ENCODE data around the gene SV2B.

Gene SV2B

DNA sequence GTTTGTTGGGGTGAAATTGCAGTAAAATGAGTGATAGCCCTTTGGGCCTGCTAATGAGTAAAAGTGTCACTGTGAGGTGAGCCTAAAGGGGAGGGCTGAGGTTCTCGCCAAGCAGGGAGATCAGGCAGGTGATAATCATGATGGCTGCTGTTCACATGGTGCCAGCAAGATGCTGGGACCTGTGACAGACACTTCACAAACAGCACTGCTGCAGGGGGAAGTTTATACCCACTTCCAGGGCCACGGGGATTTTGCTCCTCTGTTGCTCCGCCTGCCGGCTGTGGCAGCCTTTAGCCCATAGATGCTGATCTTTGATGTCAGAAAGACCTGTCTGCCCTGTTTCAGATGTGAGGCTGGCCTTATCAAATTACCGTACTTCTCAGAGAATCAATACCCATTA lies 96.7 kb downstream of the SV2B start:
- no peak for DNase-seq

DNA sequence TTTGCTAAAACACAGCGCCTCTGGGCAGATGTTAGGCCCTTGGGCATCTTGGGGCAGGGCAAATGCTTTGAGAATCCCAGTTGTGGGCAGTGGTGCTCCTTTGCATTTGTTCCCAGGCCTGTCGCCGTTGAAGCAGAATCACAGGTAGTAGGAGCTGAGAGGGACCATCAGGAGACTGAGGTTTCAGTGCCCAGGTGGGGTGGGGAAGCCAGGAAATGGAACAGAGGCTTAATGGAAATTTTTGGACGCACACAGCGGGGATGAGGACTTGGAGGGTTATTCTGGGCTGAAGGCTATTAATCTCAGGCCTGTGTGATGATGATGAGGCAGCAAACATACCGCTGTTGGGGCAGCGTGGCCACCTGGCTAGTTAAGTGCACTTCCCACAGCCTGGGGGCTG lies 99.5 kb downstream of the SV2B start:
- DNase-seq, result no peak

DNA sequence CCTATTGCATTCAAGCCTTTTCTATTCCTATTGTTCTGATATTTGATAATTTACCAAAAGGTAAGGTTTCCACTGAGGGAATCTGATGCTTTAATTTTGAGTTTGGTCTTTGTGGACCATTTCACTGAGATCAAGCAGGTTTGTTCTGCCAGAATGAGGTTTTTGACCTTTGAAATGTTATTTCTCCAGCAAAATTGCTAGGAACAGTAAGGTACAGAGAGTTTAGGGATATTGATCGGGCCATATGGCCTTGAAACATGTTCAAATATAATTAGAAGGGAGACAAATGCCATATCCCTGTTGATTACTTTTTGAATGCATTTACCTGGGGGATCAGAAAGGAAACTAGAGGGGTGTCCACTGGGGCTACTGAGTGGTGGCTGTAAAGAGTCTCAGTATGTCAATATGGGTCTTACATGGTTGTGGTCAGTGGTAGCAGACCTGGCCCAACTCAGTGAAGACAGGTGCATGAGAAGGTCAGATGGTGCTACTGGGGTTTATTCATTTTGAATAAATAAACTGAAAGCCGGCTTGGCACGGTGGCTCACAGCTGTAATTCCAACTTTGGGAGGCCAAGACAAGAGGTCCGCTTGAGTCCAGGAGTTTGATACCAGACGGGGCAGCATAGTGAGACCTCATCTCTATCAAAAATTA lies 100.2 kb downstream of the SV2B start:
- DNase-seq, result no peak

DNA sequence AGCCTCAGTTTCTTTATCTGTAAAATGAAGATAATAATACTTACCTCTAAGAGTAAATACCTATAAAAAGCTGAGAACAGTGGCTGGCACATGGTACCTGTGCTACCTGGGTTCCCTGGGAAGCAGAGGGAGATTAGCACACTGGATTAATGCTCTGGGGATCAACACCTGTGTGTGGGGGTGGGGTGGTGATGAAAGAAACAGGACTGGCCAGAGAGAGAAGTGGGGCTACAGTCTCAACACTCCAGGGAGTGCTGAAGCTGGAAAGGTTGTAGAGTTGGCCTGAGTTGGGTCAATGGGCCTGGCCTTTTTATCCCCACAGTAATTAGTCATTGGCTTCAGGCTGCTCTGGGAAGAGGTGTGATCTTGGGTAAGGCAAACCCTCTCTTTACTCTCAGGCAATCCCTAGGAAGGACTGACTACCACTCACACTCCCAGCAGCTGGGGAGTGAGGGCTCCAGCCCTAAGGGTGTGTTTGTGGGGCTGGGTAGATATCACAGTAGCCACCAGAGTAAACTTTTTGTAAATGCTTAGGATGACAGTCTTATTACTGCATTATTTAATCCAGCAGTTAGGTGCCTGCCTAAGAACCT lies 102.5 kb downstream of the SV2B start:
- no peak for DNase-seq

DNA sequence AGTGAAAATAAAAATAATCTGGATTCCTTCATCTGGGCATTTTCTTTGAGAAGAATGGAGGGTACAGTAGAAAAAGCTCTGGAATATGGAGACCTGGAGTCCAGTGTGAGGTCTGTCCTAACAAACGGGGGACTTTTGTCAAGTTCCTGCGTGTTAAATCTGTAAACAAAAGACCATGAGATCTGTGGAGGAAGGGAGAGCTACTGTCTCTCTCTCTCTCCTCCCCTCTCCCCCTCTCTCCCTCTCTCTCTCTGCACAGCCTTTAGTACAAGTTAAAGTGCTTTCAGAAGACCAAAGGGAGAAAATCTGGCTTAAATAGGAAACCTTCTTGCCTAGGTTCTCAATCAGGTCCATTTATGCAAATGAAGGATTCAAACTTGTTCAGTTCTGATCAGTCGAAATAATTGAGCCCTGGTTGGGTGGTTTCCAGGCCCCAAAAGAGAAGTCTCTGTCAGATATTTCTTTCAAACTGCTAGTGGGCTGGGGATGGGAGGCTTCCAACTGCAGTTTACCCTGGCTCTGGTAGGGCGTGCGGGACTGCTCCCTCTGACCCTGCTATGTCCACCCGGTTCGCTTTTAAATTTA lies 103.7 kb downstream of the SV2B start:
- no peak for DNase-seq

DNA sequence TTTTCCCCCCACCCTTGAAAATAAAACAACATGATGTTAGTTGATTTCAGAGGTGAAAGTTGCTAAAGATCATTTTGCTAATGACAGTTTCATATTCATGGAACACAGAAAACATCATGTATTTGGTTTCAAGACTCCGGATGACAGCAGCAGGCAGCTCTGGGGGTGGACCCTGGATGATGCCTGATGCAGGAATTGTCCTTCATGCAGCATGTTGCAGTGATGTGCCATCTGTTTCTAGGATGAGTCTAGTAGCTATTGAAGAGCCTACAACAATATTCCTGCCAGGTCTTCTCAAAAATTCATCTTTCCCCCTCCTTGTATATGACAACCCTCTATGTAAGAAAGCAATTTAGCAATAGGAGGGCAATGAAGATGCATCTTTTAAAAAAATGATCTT lies 108.3 kb downstream of the SV2B start:
- DNase-seq, result no peak

DNA sequence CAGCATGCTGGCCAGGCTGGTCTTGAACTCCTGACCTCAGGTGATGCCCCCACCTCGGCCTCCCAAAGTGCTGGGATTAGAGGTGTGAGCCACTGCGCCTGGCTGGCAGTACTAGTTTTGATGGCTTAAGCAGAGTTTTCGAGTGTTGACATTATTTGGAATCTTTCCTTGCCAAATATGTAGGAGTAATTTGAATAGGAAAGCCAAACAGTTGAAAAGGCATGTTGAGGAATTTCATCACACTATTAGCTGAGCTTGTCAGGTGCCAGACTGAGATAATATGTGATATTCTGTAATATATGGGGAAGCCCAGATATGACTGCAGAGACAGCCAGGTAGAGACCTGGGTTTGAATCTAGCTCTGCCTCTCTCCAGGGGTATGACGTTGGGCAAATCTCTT lies 109.3 kb downstream of the SV2B start:
- no peak for DNase-seq

DNA sequence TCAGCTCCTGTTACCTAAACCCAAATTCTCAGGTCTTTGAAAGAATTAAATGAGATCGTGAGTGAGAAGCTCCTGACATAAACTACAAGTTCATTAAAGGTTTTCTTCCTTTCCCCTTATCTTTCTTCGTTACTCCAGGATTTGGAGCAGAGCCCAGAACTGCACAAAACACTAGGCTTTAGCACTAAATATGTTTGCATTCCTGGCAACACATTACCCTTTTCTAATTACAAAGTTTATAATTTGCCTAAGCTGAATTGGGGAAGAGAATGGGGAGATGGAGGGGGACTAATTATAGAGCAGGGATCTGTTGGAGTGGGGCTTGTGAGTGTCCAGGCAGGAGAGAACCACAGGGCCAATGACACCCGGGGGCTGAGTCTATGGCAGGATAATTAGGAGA lies 109.7 kb downstream of the SV2B start:
- DNase-seq, result no peak

DNA sequence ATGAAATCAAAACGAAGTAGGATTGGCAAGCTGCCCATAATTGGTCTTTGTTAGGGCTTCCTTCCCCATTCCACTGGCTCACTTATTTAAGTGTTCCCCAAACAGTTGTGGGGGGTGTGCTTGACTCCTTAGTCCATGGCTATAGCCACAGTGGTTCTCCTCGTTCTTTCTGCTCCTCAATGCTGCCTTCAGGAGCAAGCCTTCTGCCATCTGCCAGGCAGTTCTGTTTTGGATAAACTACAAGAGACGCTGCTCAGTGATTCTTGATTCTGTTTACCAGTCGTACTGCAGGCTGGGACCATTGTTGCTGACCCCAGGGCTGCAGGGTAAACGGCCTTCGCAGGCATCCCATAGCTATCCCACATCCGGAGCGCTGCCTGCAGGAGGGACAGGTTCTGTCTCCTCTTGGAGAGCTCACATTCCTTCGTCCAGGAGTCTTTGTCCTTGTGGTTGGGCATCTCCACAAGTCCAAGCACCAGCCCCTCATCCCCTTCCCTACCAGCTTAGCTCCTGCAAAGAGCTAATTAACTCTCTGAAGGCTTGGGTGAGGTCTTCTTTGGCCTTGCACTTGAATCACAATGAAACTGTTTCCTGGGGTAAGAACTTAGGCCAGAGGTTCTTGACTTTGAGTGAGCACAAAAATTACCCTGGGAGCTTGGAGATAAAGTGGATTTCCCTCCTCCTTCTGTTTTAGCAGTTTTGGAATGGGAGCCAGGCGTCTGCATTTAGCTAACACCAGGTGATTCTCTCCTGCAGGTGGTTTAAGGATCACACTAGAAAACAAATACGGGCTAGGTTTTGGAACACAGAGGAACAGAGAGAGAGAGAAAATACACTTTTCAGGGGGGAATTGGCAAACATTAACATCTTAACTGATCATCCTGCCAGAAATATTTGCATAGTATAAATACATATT lies 114.9 kb downstream of the SV2B start:
- peak; percentile 7 for DNase-seq

DNA sequence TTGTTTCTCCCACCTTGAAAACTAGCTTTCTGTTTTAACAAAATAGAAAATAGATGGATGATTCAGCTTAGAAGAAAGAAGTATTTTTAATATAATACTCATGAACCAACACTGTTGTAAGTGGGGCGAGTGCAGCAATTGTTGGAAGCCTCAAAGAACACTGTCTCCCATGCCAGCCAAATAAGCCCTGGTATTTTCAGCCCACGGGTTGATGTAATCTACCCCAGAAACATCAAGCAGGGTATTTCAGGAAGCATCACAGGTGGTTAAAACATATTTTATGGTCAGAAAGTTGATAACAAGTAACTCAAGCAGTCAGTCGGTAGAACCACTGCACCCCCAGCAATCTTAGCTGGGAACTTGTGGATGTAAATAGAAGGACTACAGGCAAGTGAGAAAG lies 115.9 kb downstream of the SV2B start:
- no peak for DNase-seq

DNA sequence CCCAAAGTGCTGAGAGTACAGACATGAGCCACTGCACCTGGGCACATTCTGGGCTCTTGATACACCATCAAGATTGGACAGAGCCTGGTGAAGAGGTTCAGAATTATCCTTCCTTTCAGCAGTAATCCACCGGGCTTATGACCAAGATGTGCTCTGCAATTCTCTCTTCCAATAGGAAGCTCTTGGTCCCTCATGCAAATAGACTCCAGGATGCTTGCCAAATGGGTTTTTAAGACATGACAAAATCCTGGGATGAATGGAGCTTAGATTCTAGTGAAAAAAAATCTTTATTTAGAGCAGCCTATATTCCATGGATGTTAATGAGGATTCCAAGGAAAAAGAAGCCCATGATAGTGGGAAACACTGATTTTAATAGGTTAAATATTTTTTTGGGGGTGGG lies 119.1 kb downstream of the SV2B start:
- no peak for DNase-seq

DNA sequence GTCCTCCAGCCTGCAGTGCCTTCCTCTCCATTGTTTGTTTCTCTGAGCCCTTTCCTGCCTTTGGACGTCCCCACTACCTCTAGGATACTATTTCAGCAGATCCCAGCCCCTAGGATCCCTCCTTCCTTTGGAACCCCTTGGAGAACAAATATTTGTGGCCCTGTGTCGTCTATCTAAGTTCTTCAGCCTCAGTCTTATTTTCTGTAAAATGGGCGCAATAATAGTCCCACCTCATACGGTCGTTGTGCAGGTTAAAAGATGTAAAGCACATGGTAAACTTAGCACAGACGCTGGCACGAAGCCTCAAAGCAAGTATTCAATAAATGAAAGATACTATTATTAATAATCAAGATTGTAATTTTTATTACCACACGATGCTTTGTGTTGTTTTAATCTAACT lies 122.0 kb downstream of the SV2B start:
- no peak for DNase-seq

DNA sequence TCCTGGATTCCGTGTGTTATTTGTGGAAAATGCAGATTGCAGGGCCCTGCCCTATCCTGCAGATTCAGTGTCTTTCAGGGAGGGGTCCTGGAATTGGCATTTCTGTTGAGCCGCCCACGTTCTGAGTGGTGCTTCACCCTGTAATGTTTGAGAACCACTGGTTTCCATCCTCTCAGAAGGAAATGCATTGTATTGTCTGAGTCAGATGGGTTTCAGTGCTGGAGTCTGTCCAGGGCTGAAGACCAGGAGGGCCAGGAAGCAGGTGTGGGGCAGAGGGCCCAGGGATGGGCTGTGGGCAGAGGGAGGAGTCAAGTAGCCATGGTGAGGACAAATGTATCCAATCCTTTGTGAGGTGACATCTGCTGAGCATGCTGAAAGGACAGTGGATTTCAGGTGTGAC lies 123.8 kb downstream of the SV2B start:
- peak; percentile 74 for DNase-seq

DNA sequence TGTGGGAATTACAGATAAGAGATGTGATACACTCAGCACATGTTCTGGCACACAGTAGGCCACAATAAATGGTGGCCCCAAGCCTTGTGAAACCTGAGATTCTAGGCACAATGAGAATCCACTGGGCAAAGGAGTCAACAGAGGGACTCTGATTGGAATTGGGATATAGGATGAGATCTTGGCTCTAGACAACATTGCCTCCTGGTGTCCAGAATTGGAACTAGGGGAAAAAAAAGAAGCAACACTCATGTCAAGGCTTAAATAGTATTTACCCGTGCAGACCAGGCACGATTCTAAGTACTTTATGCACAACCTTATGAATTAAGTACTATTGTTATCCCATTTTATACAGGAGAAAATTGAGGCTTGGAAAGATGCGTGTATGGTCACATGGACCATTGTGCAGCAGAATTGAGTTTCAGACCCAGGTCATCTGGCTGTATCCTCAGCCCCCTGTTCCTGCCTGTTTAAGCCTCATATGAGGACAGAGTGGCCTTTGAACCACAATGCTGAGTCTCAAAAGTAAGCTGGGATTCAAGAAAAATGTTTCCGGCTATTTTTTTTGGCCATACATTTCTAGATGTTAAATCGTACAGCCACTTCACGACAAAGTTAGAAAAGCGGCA lies 124.8 kb downstream of the SV2B start:
- peak; percentile 47 for DNase-seq

DNA sequence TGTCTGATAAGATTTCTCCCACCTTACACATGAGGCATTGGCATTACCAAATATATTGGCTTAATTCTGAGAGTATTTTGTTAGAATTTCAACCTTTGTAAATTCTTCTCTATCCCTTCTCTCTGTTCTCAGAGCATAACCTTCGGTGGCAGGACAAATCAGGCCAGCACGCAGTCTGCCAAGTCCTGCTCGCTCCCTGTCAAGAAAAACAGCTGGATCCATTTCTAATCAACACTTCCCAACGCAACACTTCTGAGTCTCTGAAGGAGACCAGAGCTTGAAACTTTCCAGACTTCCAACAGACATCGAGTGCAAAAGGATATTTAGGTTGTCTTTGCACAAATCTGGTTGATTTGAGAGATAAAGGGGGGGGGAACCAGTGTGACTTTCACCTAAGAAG lies 125.7 kb downstream of the SV2B start:
- DNase-seq, result no peak

DNA sequence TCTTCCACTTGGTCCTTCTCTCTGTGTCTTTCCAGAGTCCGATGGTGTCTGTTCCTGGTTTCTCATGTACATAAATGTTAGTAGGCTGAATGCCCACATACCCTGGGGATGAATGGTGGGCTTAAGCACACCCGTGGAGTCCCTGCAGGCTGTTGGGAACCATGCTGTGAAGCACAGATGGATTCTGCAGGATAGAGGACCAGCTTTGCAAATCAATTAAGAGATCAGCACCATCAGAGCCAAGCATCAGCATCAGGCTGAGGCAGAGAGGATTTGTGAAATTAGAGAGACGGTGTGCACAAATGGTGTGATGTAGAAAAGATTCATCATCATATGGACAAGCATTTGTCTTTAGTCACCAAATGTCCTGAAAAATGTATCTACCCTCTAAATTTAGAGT lies 127.1 kb downstream of the SV2B start:
- no peak for DNase-seq

DNA sequence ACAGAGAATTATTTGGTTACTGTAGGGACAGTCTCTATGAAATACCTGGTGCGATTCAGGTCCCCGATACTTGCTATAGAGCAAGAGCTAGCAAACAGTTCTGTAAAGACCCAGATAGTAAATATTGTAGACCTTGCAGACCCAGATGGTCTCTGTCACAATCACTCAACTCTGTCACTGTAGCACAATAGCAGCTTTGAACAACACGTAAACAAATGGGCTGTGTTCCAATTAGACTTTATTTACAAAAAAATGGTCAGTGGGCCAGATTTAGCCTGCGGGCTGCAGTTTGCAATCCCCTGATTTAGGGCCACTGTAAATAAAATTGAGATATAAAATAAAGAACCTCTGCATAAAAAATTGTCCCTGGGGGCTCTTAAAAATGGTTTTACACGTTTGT lies 127.7 kb downstream of the SV2B start:
- DNase-seq, result peak; percentile 23

DNA sequence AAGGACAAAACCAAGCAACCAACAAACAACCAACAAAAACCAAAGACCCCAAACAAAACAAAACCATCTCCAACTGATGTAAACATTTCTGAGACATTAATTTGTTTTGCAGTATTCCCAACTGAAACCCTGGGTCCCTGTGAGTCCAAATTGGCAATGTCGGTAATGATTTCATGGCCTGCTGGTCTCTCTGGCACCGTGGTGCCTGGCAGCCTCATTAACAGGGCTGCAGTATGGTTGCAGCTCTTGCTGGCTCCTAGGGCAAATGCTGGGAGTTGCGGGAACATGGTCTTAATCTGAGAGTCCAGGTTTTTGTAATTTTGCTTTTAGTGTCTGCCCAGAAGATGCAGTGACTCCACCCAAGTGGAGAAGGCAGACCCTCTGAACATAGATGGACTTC lies 128.3 kb downstream of the SV2B start:
- no peak for DNase-seq

DNA sequence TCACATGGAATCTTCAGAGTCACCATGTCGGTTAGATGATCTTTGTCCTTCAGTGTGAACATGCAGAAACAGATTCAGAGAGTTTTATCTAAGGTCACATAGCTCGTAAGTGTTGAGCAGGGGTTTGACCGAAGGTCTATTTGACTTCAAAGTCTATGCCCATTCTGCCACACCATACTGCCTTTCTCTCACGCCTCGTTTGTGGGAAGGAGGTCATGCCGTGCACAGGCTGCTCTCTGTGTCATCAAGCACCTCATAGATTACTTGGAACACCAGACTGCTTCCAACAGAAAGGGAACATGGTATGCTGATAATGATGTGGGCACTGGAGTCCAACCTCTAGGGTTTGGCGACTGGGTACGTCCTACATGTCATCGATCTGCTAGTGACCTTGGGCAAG lies 128.8 kb downstream of the SV2B start:
- DNase-seq, result no peak

DNA sequence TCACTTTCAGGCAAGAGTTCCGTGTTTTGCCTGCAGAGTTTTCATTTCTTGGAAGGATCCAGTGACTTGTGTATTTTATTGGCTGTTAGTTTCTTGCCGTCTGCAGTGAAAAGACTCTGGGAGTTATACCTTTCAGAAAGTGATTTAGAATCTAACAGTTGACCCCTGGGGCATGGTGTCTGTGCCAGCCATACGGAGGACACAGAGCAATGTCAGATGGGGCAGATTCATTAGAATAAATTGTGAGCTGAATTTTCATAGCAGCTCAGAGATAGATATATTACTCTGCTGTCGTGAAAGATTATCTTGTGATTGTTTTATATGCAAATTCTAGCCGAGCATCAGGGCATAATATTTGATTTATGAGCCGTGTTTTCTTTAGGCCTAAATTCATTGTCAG lies 131.6 kb downstream of the SV2B start:
- DNase-seq, result no peak

DNA sequence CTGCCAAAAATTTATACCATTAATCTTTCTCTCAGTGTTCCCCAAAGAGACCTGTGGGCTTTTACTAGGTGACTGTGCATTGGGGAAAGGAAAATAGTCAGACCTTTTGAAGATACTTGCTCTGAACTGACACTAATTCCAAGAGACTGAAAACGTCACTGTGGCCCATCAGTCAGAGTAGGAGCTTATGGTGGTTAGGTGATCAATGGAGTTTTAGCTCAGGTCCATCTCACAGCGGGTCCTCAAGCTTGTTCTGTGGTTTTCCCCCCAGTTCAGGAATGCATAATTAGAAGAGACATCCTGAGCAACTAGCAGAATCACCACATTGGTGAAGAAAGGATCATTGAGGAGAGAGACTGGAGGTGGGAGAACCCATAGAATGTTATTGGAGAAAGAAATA lies 134.7 kb downstream of the SV2B start:
- no peak for DNase-seq

DNA sequence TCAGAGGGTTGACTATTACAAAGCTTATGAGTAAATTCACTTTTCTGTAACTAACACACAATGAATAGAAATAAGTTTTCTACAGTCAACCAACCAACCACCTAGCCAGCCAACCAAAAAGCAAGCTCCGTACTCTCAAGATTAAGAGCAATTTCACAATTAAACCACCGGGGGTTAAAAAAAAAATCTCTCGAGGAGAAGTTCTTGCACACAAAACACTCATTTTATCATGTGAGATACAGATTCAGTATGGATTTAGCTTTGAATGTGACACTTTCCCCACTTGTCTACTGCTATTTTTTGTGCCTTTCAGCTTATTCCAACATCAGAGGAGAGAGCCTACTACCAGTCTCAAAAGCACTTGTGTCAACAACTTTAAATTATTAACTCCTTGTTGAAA lies 135.3 kb downstream of the SV2B start:
- no peak for DNase-seq

DNA sequence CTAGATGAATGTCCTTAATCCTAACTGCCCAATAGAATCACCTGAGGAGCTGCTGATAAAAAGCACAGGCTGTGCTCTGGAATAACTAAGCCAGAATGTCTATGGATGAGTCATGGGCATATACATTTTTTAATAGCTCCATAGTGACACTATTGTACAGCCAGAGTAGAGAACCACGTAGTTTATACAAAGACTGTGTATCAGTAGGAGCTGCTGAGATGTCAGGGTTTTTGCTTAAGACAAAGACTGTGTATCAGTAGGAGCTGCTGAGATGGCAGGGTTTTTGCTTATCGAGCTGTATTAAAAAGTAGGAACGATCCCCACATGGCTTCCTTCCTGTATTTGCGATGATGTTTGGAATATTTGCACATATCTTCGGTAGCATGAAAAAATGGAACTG lies 137.4 kb downstream of the SV2B start:
- no peak for DNase-seq
